Pancreas (tissue), 10 donors: Measurements from ENCODE around the gene ERAL1. TPM values are rescaled to one million over a fixed set of nuclear protein-coding genes. Genes with fewer than 3 reads are reported as not detected.

Source experiments
- ATAC-seq, 4 donors: fragments of 200-7000 bp; cut with Tn5 transposase; one replicate each; pipeline versions ENCODE4 v1.8.0 to v1.9.1; 2020; ENCODE audit warnings: mild to moderate bottlenecking in 4 of 4, moderate library complexity in 4 of 4
- DNase-seq, 6 donors: peaks; one replicate each; pipeline ENCODE4 v3.0.0-alpha.2; 2020
- FAIRE-seq: peaks from 2 replicates; lab custom pipeline; 2012; peaks lifted over from hg19 to GRCh38; lab: Jason Lieb, UNC
- H3K27ac ChIP-seq, 4 donors: fragments of 200-600 bp; sonication (generic); 1 replicate in 3 of 4; 2 replicates in 1 of 4; pipeline versions ENCODE4 v1.5.0 to v1.8.0; 2020
- H3K27me3 ChIP-seq, 4 donors: fragments of 200-600 bp; one replicate each; pipeline ENCODE4 v1.8.0; 2021
- H3K36me3 ChIP-seq, 3 donors: fragments of 200-600 bp; sonication (generic) in 1 of 3; one replicate each; pipeline versions ENCODE4 v1.5.0 to v1.8.0; 2020 to 2021
- H3K4me1 ChIP-seq, 3 donors: fragments of 200-600 bp; one replicate each; pipeline ENCODE4 v1.8.0; 2021
- H3K4me3 ChIP-seq, 4 donors: fragments of 200-600 bp; sonication (generic) in 2 of 4; one replicate each; pipeline versions ENCODE4 v1.5.0 to v1.8.0; 2020 to 2021
- H3K9me3 ChIP-seq, 4 donors: fragments of 200-600 bp; one replicate each; pipeline ENCODE4 v1.8.0; 2021
- WGBS, 2 donors: extraction: QIAGEN DNeasy Blood & Tissue Kit; methylation state at CpG; one replicate each; pipeline ENCODE4 v1.1.7; 2013; 5-methylcytosine and 5-hydroxymethylcytosine counted together
- intact Hi-C, 3 donors: fragments of 100-400 bp; cut with DNase I; formaldehyde crosslinking; loops; one replicate each; pipeline versions ENCODE4 v1.11.1 to v1.14.2; 2022
- polyA plus RNA-seq, 2 donors: library from polyadenylated mRNA; stranded (reverse); fragments of 200-250 nt; gene quantifications; one replicate each; pipeline ENCODE4 v1.2.3, GENCODE V29; 2013
- total RNA-seq, 6 donors: library from RNA; stranded (reverse); fragmentation: NEBNext Ultra II Directional in 4 of 6; extraction: Animal tissue kit (Norgen Biotek cat#: 25700) in 4 of 6; gene quantifications; one replicate each; pipeline versions ENCODE4 v1.2.1 to v1.2.4, GENCODE V29; 2021 to 2023
- TF ChIP-seq, protein P1 (sequence below), 4 donors: fragments of 200-600 bp; sonication (generic) in 3 of 4; IDR thresholded peaks; one replicate each; pipeline versions ENCODE4 v1.5.0 to v1.8.0; 2021; ENCODE audit warnings: antibody characterized with exemption in 4 of 4
- donor health status: healthy with polysubstance abuse.
- donor health status: DM: no; HTN: no; CAD: no; lungs with moderate emphysema.
- donor health status: DM: no; HTN: no; CAD: no.
- donor health status: control.
- donor health status: control.
- donor health status: Bipolar disorder and iron deficiency.
- donor health status: DM: yes; HTN: yes; CAD: no.
- donor health status: DM: no; HTN: no; CAD: no.
- donor health status: DM: no; HTN: no; CAD: no.
- donor health status: DM: yes; HTN: yes; CAD: no.

The ERAL1 gene
- total and polyA plus RNA-seq, 8 donors: 11.7 to 36.8 (median 17.1) TPM

DNA sequence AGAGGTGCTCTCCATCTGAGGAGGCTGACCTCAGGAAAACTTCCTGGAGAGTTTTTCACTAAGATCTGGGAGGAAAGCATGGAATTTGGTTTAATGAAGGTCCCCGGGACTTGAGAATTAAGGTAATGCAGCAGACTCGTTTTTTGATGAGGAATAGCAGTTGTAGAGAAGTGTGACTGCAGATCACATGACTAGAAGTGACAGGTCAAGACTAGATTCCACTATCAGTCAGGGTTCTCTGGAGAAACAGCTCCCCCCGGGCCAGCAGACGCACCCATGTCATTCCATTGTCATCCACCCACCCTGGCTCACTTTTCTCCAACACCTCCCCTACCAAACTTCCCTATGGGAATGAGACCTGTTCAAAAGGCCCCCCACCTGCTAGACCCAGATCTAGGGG is 50.0 kb downstream of the ERAL1 start:
- no peak for DNase-seq
- peaks cover 6 to 9% (median 6%) of the 10 kb centered on the region in 3 donors for H3K4me1 ChIP-seq
- intact Hi-C loops: loop anchor here in 2 of 3 donors (5.0 to 10.0 kb wide), 2 partner anchors 137 to 140 kb away; no protein-coding TSS in a partner anchor
- no peaks in the 10 kb centered on the region for H3K9me3 ChIP-seq
- no peaks in the 10 kb centered on the region for H3K27me3 ChIP-seq
- 48 to 50% methylated on average over 4 of the region's 4 CpGs for WGBS, 2 donors
- H3K27ac ChIP-seq: no peak overlapping the region
- TF ChIP-seq, protein P1, sequence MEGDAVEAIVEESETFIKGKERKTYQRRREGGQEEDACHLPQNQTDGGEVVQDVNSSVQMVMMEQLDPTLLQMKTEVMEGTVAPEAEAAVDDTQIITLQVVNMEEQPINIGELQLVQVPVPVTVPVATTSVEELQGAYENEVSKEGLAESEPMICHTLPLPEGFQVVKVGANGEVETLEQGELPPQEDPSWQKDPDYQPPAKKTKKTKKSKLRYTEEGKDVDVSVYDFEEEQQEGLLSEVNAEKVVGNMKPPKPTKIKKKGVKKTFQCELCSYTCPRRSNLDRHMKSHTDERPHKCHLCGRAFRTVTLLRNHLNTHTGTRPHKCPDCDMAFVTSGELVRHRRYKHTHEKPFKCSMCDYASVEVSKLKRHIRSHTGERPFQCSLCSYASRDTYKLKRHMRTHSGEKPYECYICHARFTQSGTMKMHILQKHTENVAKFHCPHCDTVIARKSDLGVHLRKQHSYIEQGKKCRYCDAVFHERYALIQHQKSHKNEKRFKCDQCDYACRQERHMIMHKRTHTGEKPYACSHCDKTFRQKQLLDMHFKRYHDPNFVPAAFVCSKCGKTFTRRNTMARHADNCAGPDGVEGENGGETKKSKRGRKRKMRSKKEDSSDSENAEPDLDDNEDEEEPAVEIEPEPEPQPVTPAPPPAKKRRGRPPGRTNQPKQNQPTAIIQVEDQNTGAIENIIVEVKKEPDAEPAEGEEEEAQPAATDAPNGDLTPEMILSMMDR (IDR thresholded peaks at IDR 0.05): no peak
- ATAC-seq: no peak
- no peak overlapping the region for H3K4me3 ChIP-seq
- FAIRE-seq: no peak
- H3K36me3 ChIP-seq: peaks cover 6 to 30% (median 24%) of the 10 kb centered on the region in 3 donors

DNA sequence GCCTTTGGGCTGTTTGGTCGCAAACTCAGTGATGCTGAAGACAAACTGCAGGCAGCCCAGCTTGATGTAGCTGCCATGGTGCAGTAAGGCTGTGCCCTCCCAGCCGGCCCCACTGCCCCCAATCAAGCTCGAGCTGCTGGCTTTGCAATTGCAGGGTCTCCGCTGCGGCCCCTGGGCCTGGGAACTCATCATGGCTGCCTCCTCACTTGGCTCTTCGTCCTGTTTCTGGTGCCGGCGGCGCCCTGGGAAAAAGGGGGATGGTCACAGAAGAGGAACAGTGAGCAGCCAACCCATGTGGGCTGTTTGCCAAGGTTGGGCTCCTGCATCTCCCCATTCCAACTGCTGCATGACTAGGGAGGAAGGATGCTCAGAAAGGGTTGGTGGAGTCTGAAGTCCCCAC is 51.5 kb downstream of the ERAL1 start:
- H3K27ac ChIP-seq: no peak overlapping the region
- peaks cover 6 to 45% (median 34%) of the 10 kb centered on the region in 3 donors for H3K36me3 ChIP-seq
- intact Hi-C loops: loop anchor here in 2 of 3 donors (5.0 to 10.0 kb wide), 2 partner anchors 139 to 141 kb away; no protein-coding TSS in a partner anchor
- 74 to 75% methylated on average over 9 of the region's 9 CpGs for WGBS, 2 donors
- H3K4me1 ChIP-seq: peaks cover 6 to 7% (median 6%) of the 10 kb centered on the region in 3 donors
- ATAC-seq (no peak), DNase-seq (no peak), FAIRE-seq (no peak)
- H3K9me3 ChIP-seq: no peaks in the 10 kb centered on the region
- no peak overlapping the region for H3K4me3 ChIP-seq
- H3K27me3 ChIP-seq: no peaks in the 10 kb centered on the region
- TF ChIP-seq, protein P1 (IDR thresholded peaks at IDR 0.05): no peak

DNA sequence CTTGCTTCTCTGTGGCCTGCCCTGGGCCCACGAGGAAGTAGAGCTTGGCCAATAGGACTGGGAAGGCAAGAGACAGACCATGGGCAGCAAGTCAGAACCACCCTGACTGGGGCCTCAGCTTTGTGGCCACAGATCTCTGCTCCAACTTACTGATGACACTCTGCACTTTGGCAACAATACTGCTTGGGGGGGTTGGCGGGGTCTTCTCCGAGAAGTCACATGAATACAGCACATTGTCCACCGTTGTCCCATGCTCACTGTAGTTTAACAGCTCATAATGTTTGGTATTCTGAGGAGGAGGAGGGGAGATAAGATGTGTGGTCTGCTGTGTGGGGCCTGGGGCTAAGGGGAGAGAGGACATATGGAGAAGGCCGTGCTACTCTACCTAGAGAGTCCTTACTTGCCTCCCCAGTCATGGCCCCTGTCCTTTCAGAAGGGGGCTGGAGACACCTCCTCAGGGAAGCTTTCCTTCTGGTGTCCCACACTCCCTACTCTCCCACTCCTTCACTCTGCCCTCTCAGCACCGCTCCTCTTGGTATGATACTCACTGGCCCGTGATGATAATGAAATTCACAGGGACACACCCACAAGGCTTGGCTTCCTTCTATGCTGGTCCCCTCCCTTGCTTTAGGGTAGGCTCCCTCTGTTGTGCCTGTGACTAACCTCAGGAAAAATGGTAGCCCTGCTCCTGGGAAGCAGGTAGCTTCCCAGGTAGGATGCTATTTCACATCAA is 52.1 kb downstream of the ERAL1 start:
- TF ChIP-seq, protein P1 (IDR thresholded peaks at IDR 0.05): no peak
- Histone ChIP-seq H3K9me3 (no peaks in the 10 kb centered on the region), H3K27me3 (no peaks in the 10 kb centered on the region), H3K4me1 (peaks cover 1 to 4% (median 3%) of the 10 kb centered on the region in 3 donors), H3K27ac (no peak overlapping the region), H3K4me3 (no peak overlapping the region), H3K36me3 (peaks cover 6 to 51% (median 39%) of the 10 kb centered on the region in 3 donors)
- DNase-seq (no peak), ATAC-seq (no peak), FAIRE-seq (no peak)
- WGBS, 2 donors: 81 to 89% methylated on average over 7 of the region's 7 CpGs
- intact Hi-C loops: loop anchor here in 2 of 3 donors (5.0 to 10.0 kb wide), 2 partner anchors 140 to 142 kb away; no protein-coding TSS in a partner anchor

DNA sequence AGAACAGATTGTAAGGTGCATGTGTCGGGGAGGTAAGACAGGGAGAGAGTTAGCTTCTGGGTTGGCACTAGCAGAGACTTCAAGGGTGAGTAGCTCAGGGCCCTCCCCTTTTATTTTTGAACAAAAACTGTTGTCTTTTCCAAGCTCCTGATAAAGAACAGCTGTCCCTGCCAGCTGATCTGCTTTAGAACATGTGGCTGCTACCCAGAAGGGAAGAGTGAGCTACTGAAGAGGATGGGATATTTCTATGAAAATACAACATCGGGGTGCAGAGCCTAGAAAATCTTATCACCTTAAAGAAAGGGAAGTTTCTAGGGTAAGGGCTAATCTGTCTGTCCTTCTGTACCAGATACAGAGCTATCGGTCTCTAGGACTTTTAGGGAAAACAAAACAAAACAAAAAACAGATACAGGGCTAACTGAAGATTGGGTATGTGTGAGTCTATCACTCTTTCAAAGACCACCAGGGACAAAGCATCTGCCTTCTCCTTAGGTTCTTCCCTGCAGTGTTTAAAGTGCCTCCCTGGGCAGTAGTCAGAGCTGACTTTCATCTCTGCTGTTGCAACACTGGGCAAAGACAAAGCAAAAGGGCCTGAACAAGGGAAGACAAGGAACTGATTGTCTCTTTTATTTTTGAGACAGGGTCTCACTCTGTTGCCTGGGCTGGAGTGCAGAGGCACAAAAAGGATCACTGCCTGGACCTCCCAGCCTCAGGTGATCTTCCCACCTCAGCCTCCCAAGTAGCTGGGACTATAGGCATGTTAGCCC is 53.1 kb downstream of the ERAL1 start:
- 82 to 89% methylated on average over 3 of the region's 3 CpGs for WGBS, 2 donors
- no peak overlapping the region for H3K4me3 ChIP-seq
- H3K4me1 ChIP-seq: peaks cover 0 to 5% (median 0%) of the 10 kb centered on the region in 3 donors
- no peaks in the 10 kb centered on the region for H3K27me3 ChIP-seq
- ATAC-seq (no peak), DNase-seq (no peak), FAIRE-seq (no peak)
- no peak overlapping the region for H3K27ac ChIP-seq
- no peaks in the 10 kb centered on the region for H3K9me3 ChIP-seq
- peaks cover 6 to 61% (median 43%) of the 10 kb centered on the region in 3 donors for H3K36me3 ChIP-seq
- intact Hi-C loops: loop anchor here in 2 of 3 donors (5.0 to 10.0 kb wide), 2 partner anchors 141 to 143 kb away; no protein-coding TSS in a partner anchor
- TF ChIP-seq, protein P1 (IDR thresholded peaks at IDR 0.05): no peak
